HepG2 (cell line): Measurements from ENCODE around the gene LRP1-AS. TPM values are rescaled to one million over a fixed set of nuclear protein-coding genes. Genes with fewer than 3 reads are reported as not detected.

Experiments
- ATAC-seq: fragments of 200-7000 bp; cut with Tn5 transposase; 3 replicates; pipeline ENCODE4 v1.9.1; 2020; ENCODE audit warnings: mild to moderate bottlenecking, moderate library complexity
- BruUV-seq: library from RNA; stranded (reverse); fragments of 400-500 nt; replicated peaks from 2 replicates; lab custom pipeline; 2021; lab: Mats Ljungman, UMichigan
- CTCF ChIA-PET: fragments of 300-600 bp; formaldehyde crosslinking; extraction: SDS; loops from one replicate; lab custom pipeline; 2021; ENCODE audit warnings: low total read pairs, inconsistent platforms, low intra/inter-chr PET ratio; lab: Yijun Ruan, JAX
- POLR2A ChIA-PET: fragments of 350-600 bp; sonication (Branson Sonifier 250); formaldehyde crosslinking; loops from one replicate; lab custom pipeline; 2020; ENCODE audit warnings: antibody characterized with exemption, inconsistent platforms; lab: Yijun Ruan, JAX
- DNase-seq: peaks from one replicate; pipeline ENCODE4 v3.0.0-alpha.2; 2015; ENCODE audit warnings: low spot score
- FAIRE-seq: peaks from 3 replicates; lab custom pipeline; 2011; peaks lifted over from hg19 to GRCh38; lab: Jason Lieb, UNC
- H2AFZ ChIP-seq: one replicate; pipeline ENCODE4 v1.6.1; 2011; ENCODE audit warnings: low read length, inconsistent platforms
- H3K27ac ChIP-seq: fragments of 300-600 bp; 3 replicates; pipeline ENCODE4 v1.8.0; 2011; ENCODE audit warnings: mixed run types, mild to moderate bottlenecking, mixed read lengths, low read length, inconsistent platforms; ENCODE audit not compliant: insufficient read depth; ENCODE audit errors: extremely low read length
- H3K27me3 ChIP-seq, 2 experiments: fragments of 200-600 bp in 1 of 2; 2 replicates in 1 of 2; 3 replicates in 1 of 2; pipeline versions ENCODE4 v1.6.0 to v1.8.0; 2011; ENCODE audit warnings: low read length in 2 of 2, mild to moderate bottlenecking in 2 of 2, moderate library complexity in 2 of 2, inconsistent platforms in 1 of 2; ENCODE audit not compliant: insufficient read depth in 2 of 2, control insufficient read depth in 1 of 2
- H3K36me3 ChIP-seq, 2 experiments: fragments of 200-600 bp in 1 of 2; replicated peaks in 1 of 2; 2 replicates in 1 of 2; 3 replicates in 1 of 2; pipeline versions ENCODE4 v1.5.1 to v1.8.0; 2011; ENCODE audit warnings: low read length in 2 of 2, inconsistent platforms in 1 of 2; ENCODE audit not compliant: insufficient read depth in 2 of 2, control insufficient read depth in 1 of 2
- H3K4me1 ChIP-seq: 2 replicates; pipeline ENCODE4 v1.5.1; 2012; ENCODE audit warnings: low read length, inconsistent platforms; ENCODE audit not compliant: insufficient read depth
- H3K4me2 ChIP-seq: 2 replicates; pipeline ENCODE4 v1.6.0; 2011; ENCODE audit warnings: low read depth, low read length, inconsistent platforms
- H3K4me3 ChIP-seq, 3 experiments: fragments of 200-600 bp in 1 of 3; sonication (generic), shearing (Covaris generic) in 1 of 3; replicated peaks in 1 of 3; 2 replicates each; pipeline ENCODE4 v1.5.1; 2011 to 2016; ENCODE audit warnings: low read length in 3 of 3, inconsistent platforms in 2 of 3, low read depth in 2 of 3, mild to moderate bottlenecking in 2 of 3, control low read depth in 1 of 3, mixed read lengths in 1 of 3; ENCODE audit not compliant: insufficient read depth in 1 of 3
- H3K79me2 ChIP-seq: one replicate; pipeline ENCODE4 v1.6.1; 2011; ENCODE audit warnings: low read length, inconsistent platforms; ENCODE audit not compliant: insufficient read depth
- H3K9ac ChIP-seq: 2 replicates; pipeline ENCODE4 v1.6.0; 2011; ENCODE audit warnings: mild to moderate bottlenecking, low read depth, low read length, inconsistent platforms; ENCODE audit not compliant: insufficient read depth
- H3K9me3 ChIP-seq: 2 replicates; pipeline ENCODE4 v1.5.1; 2012; ENCODE audit warnings: mild to moderate bottlenecking, low read length
- H4K20me1 ChIP-seq: 2 replicates; pipeline ENCODE4 v1.6.0; 2011; ENCODE audit warnings: inconsistent platforms, mild to moderate bottlenecking, low read length, moderate library complexity; ENCODE audit not compliant: insufficient read depth
- HCFC1 ChIP-seq: fragments of 150-350 bp; IDR thresholded peaks from 2 replicates; pipeline ENCODE4 v1.6.1; 2014; ENCODE audit warnings: low read depth, low read length
- KDM1A ChIP-seq: IDR thresholded peaks from 2 replicates; pipeline ENCODE4 v1.6.1; 2016; ENCODE audit warnings: missing compliant biosample characterization
- NR1H2 ChIP-seq: sonication (generic); formaldehyde crosslinking; IDR thresholded peaks from 2 replicates; pipeline ENCODE4 v1.8.1; 2022; ENCODE audit warnings: low read depth, missing genetic modification reagents, borderline replicate concordance
- POLR2A ChIP-seq, 2 experiments: IDR thresholded peaks; 2 replicates each; pipeline ENCODE4 v1.6.1; 2011; ENCODE audit warnings: low read depth in 2 of 2, low read length in 2 of 2, mild to moderate bottlenecking in 1 of 2, moderate library complexity in 1 of 2; ENCODE audit not compliant: insufficient read depth in 1 of 2
- SNAPC2 ChIP-seq: sonication (generic); formaldehyde crosslinking; IDR thresholded peaks from 2 replicates; pipeline ENCODE4 v1.8.1; 2022; ENCODE audit warnings: mild to moderate bottlenecking, missing genetic modification reagents
- TP53 ChIP-seq: sonication (generic); formaldehyde crosslinking; conservative IDR thresholded peaks from 2 replicates; pipeline ENCODE4 v1.4.0; 2020; ENCODE audit warnings: missing genetic modification reagents
- WGBS: methylation state at CpG from one replicate; pipeline ENCODE4 v1.1.6; 2017; ENCODE audit warnings: low lambda C conversion rate; 5-methylcytosine and 5-hydroxymethylcytosine counted together
- in situ Hi-C: cut with HindIII; loops from 2 replicates; pipeline ENCODE4 v1.10.0; 2017; ENCODE audit warnings: low pct_unique_long_range_greater_than_20kb; ENCODE audit not compliant: extremely low pct_ligation_motif_present
- intact Hi-C: fragments of 100-400 bp; cut with micrococcal nuclease; formaldehyde crosslinking; loops from one replicate; pipeline ENCODE4 v1.10.0; 2022; ENCODE audit not compliant: unreplicated experiment
- polyA plus RNA-seq, 8 experiments: library from polyadenylated mRNA; depleted of rRNA in 3 of 8; stranded (reverse) in 7 of 8; unstranded in 1 of 8; fragments of >200 nt; fragmentation: Illumina TruSeq in 4 of 8; extraction: Trizol in 4 of 8; gene quantifications; 2 replicates each; pipeline versions ENCODE4 v1.2.1 to v1.2.3, GENCODE V29; 2011 to 2016; ENCODE audit warnings: low read depth in 4 of 8, missing spikeins in 1 of 8, mixed read lengths in 1 of 8; ENCODE audit not compliant: insufficient read depth in 1 of 8
- total RNA-seq, 5 experiments: library from RNA; depleted of rRNA; stranded (reverse); fragments of >200 nt; fragmentation: Illumina TruSeq; extraction: Trizol; gene quantifications; 2 replicates each; pipeline ENCODE4 v1.2.3, GENCODE V29; 2016; ENCODE audit warnings: low read depth in 1 of 5
- TF ChIP-seq, protein P1 (sequence below): IDR thresholded peaks from 2 replicates; pipeline ENCODE4 v1.6.1; 2016; ENCODE audit warnings: control low read depth

Gene LRP1-AS
- total and polyA plus RNA-seq, 2 of the 13 experiments (the other 11 are each of a cell fraction or from before 2014, with no cell fraction given) = 0.20 TPM; not detected in 1

DNA sequence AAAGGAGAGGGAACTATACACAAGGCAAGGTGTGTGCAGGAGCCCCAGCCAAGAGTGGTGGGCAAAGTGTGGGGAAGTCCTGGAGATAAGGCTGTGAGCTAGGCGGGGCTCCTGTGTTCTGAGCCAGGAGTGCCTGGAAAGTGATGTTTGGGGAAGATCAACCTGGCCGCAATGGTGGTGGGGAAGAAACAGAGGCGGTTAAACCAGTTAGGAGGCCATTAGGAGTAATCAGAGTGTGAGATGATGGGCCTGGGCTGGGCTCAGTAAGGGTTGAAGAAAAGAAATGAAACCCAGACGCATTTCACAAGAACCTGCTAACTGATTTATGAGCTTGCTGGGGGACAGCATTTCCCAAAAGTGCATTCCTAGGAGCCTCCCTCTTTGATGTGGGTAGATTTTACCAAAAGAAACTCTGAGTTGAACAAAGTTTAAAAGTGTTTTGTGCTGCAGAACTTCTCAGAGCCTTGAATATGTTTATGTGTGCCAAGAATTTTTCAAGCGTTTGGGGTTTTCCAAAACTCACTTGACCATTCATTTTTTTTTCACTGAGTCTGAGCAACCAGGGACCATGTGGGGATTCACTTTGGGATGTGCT, 34.2 kb upstream of the LRP1-AS start:
- Histone ChIP-seq H2AFZ (no peak overlapping the region), H3K79me2 (no peaks in the 10 kb centered on the region), H3K36me3 (peaks cover 61 to 90% of the 10 kb centered on the region in 2 experiments), H3K4me3 (no peak overlapping the region), H3K9me3 (no peaks in the 10 kb centered on the region), H4K20me1 (no peaks in the 10 kb centered on the region), H3K27ac (no peak overlapping the region), H3K27me3 (no peaks in the 10 kb centered on the region), H3K4me1 (no peaks in the 10 kb centered on the region), H3K4me2 (no peak overlapping the region), H3K9ac (no peak overlapping the region)
- no peak for DNase-seq
- TF ChIP-seq HCFC1 (no peak), KDM1A (CRISPR knock-in tag) (no peak), POLR2A (IDR thresholded peaks at IDR 0.05; ENCODE audit: insufficient read depth in 1 of 2, low read depth in 2 of 2, low read length in 2 of 2) (0 out of 4 replicates have a peak, but pooled peaks of 1 of the 2 experiments have one; percentile 4)
- TF ChIP-seq, protein P1, sequence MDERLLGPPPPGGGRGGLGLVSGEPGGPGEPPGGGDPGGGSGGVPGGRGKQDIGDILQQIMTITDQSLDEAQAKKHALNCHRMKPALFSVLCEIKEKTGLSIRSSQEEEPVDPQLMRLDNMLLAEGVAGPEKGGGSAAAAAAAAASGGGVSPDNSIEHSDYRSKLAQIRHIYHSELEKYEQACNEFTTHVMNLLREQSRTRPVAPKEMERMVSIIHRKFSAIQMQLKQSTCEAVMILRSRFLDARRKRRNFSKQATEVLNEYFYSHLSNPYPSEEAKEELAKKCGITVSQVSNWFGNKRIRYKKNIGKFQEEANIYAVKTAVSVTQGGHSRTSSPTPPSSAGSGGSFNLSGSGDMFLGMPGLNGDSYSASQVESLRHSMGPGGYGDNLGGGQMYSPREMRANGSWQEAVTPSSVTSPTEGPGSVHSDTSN (CRISPR knock-in tag) = no peak
- ChIA-PET POLR2A (interaction anchor here (0.8 to 4.7 kb wide), 5 partner anchors 32 to 103 kb away, joined by 3 to 36 read pairs (median 5); partner anchors contain the start of genes LRP1, NEMP1 and STAT6), CTCF (interaction anchor here (0.6 to 4.0 kb wide), 3 partner anchors 10 to 58 kb away, joined by 3 to 37 read pairs (median 11); no protein-coding TSS in a partner anchor)
- intact Hi-C loops = no loop called here
- TSS peak; percentile 36 for BruUV-seq
- 95% methylated on average over 5 of the region's 5 CpGs for WGBS
- no peak for ATAC-seq
- FAIRE-seq = no peak
- in situ Hi-C loops = no loop called here

GRCh38 chr12:57181072-57181471, 33.7 kb upstream of the LRP1-AS start:
- Histone ChIP-seq H3K9ac (no peak overlapping the region), H2AFZ (no peak overlapping the region), H3K4me3 (no peak overlapping the region), H4K20me1 (no peaks in the 10 kb centered on the region; the same call in 1 of the 2 replicates), H3K27me3 (no peaks in the 10 kb centered on the region), H3K79me2 (no peaks in the 10 kb centered on the region), H3K4me1 (no peaks in the 10 kb centered on the region), H3K9me3 (no peaks in the 10 kb centered on the region), H3K36me3 (peaks cover 61 to 90% of the 10 kb centered on the region in 2 experiments), H3K4me2 (no peak overlapping the region), H3K27ac (no peak overlapping the region)
- CTCF ChIA-PET = interaction anchor here (4.0 kb wide), 1 partner anchor 57 kb away, joined by 37 read pairs; no protein-coding TSS in a partner anchor
- no peak for DNase-seq
- TF ChIP-seq SNAPC2 (no peak), TP53 (CRISPR knock-in tag) (no peak), POLR2A (IDR thresholded peaks at IDR 0.05; ENCODE audit: insufficient read depth in 1 of 2, low read depth in 2 of 2, low read length in 2 of 2) (0 out of 4 replicates have a peak, but pooled peaks of 1 of the 2 experiments have one; percentile 12), NR1H2 (no peak)
- no TSS peak for BruUV-seq
- no peak for FAIRE-seq
- intact Hi-C loops (no loop called here), in situ Hi-C loops (no loop called here)
- ATAC-seq = no peak
- WGBS = 95% methylated on average over 2 of the region's 9 CpGs
- POLR2A ChIA-PET = interaction anchor here (0.8 to 4.7 kb wide), 5 partner anchors 31 to 69 kb away, joined by 3 to 36 read pairs (median 5); partner anchors contain the start of genes LRP1, SHMT2 and STAT6
